ENCODE data around the gene MYO18A. TPM values are rescaled to one million over a fixed set of nuclear protein-coding genes. Genes with fewer than 3 reads are reported as not detected.

MYO18A gene
- total and polyA plus RNA-seq, 2 experiments from 2014 or later = 33.8 to 35.6 TPM

DNA sequence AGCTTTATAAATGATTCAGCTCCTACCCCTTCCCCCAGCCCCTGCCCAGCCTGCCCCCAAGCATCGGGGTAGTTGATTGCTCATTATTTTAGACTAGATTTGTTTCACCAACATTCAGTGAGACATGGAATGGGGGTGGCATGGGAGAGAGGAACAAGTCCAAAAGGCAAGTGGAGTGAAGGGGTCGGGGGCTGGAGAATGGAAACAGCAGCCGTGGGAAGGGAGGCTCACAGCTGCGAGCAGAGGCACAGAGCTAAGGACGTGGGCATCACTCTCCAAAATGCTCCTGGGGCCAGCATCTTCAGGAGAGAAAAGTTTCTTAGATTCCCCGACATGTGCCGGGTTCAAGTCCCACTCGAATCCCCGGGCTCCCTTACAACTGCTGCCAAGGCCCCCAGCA is 118.0 kb downstream of the MYO18A start:
- Histone ChIP-seq H3K4me2 (no peak overlapping the region), H3K4me1 (ENCODE audit: insufficient read depth) (no peaks in the 10 kb centered on the region), H3K9me2 (replicated peaks; ENCODE audit: insufficient read depth) (no peaks in the 10 kb centered on the region), H3K9me3 (ENCODE audit: low read depth) (no peaks in the 10 kb centered on the region), H2AFZ (no peak overlapping the region), H4K20me1 (ENCODE audit: insufficient read depth, poor library complexity, severe bottlenecking) (no peaks in the 10 kb centered on the region), H3K27ac (no peak overlapping the region), H3K36me3 (replicated peaks; ENCODE audit: insufficient read depth, low read depth) (no peaks in the 10 kb centered on the region), H3K4me3 (no peak overlapping the region), H3K27me3 (peaks cover under 1% of the 10 kb centered on the region), H3K79me2 (no peaks in the 10 kb centered on the region)
- WGBS (ENCODE audit: low lambda C conversion rate, missing lambda C conversion rate) = 94% methylated on average over 9 of the region's 9 CpGs
- TF ChIP-seq, protein P1, sequence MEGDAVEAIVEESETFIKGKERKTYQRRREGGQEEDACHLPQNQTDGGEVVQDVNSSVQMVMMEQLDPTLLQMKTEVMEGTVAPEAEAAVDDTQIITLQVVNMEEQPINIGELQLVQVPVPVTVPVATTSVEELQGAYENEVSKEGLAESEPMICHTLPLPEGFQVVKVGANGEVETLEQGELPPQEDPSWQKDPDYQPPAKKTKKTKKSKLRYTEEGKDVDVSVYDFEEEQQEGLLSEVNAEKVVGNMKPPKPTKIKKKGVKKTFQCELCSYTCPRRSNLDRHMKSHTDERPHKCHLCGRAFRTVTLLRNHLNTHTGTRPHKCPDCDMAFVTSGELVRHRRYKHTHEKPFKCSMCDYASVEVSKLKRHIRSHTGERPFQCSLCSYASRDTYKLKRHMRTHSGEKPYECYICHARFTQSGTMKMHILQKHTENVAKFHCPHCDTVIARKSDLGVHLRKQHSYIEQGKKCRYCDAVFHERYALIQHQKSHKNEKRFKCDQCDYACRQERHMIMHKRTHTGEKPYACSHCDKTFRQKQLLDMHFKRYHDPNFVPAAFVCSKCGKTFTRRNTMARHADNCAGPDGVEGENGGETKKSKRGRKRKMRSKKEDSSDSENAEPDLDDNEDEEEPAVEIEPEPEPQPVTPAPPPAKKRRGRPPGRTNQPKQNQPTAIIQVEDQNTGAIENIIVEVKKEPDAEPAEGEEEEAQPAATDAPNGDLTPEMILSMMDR (IDR thresholded peaks at IDR 0.05; ENCODE audit: poor library complexity) = no peak
- TF ChIP-seq EZH2 (IDR thresholded peaks at IDR 0.05; ENCODE audit: borderline replicate concordance) = no peak
- DNase-seq (ENCODE audit: low spot score) = no peak

DNA sequence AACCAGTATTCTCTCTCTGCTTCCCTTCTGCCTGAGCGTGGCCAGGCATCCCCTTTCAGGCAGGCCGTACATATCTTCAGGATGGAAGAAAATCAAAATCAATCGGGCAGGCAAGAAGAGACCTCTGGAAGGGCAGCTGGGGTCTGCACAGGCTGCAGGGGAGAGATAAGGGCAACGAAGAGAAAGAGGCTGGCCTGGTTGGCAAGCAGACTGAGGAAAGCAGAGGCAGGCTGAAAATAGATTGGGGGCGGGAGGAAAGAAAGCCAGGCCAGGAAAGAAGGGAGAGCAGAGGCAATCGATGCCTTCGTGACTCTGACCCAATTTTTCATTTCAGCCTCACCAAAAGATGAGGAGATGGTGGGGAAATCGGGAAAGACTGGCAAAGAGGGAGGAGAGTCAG is 119.2 kb downstream of the MYO18A start:
- DNase-seq (ENCODE audit: low spot score) = no peak
- 77% methylated on average over 8 of the region's 8 CpGs for WGBS (ENCODE audit: low lambda C conversion rate, missing lambda C conversion rate)
- Histone ChIP-seq H4K20me1 (ENCODE audit: insufficient read depth, poor library complexity, severe bottlenecking) (no peaks in the 10 kb centered on the region), H2AFZ (no peak overlapping the region), H3K9me2 (replicated peaks; ENCODE audit: insufficient read depth) (no peaks in the 10 kb centered on the region), H3K4me1 (ENCODE audit: insufficient read depth) (no peaks in the 10 kb centered on the region), H3K9me3 (ENCODE audit: low read depth) (no peaks in the 10 kb centered on the region), H3K27me3 (peaks cover 12% of the 10 kb centered on the region), H3K4me2 (no peak overlapping the region), H3K27ac (no peak overlapping the region), H3K36me3 (replicated peaks; ENCODE audit: insufficient read depth, low read depth) (no peaks in the 10 kb centered on the region), H3K79me2 (no peaks in the 10 kb centered on the region), H3K4me3 (no peak overlapping the region)
- TF ChIP-seq, protein P1 (IDR thresholded peaks at IDR 0.05; ENCODE audit: poor library complexity) = no peak
- TF ChIP-seq EZH2 (IDR thresholded peaks at IDR 0.05; ENCODE audit: borderline replicate concordance) = no peak
- no peak for TF ChIP-seq EZH2phosphoT487 (IDR thresholded peaks at IDR 0.05; ENCODE audit: low read depth, severe bottlenecking, unreplicated experiment)

DNA sequence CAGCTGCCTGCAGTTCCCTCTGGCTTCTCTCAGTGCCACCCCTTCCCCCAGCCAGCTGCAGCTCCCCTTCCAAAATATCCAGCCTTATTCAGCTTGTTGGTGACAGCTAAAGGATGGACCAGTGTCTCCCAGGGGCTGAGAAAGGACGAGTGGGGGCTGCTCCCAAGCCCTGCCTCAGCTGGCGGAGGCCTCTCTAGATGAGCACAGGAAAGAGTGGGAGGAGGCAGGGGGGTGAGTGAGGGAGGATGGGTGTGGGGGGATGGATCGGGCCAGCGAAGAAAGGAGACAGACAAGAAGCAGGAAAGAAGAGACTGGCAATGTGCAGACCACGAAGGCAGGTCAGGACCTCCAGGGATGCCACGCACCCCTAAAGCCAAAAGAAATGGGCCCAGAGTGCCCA is 119.7 kb downstream of the MYO18A start:
- H3K4me2 ChIP-seq = no peak overlapping the region
- H3K4me1 ChIP-seq (ENCODE audit: insufficient read depth) = no peaks in the 10 kb centered on the region
- H2AFZ ChIP-seq = no peak overlapping the region
- peaks cover 12% of the 10 kb centered on the region for H3K27me3 ChIP-seq
- WGBS (ENCODE audit: low lambda C conversion rate, missing lambda C conversion rate) = 61% methylated on average over 6 of the region's 6 CpGs
- no peaks in the 10 kb centered on the region for H3K79me2 ChIP-seq
- DNase-seq (ENCODE audit: low spot score) = no peak
- TF ChIP-seq, protein P1 (IDR thresholded peaks at IDR 0.05; ENCODE audit: poor library complexity) = no peak
- no peak for TF ChIP-seq EZH2phosphoT487 (IDR thresholded peaks at IDR 0.05; ENCODE audit: low read depth, severe bottlenecking, unreplicated experiment)
- no peak for TF ChIP-seq EZH2 (IDR thresholded peaks at IDR 0.05; ENCODE audit: borderline replicate concordance)
- no peak overlapping the region for H3K4me3 ChIP-seq
- no peaks in the 10 kb centered on the region for H3K9me2 ChIP-seq (replicated peaks; ENCODE audit: insufficient read depth)
- no peaks in the 10 kb centered on the region for H3K36me3 ChIP-seq (replicated peaks; ENCODE audit: insufficient read depth, low read depth)
- H3K9me3 ChIP-seq (ENCODE audit: low read depth) = no peaks in the 10 kb centered on the region
- H4K20me1 ChIP-seq (ENCODE audit: insufficient read depth, poor library complexity, severe bottlenecking) = no peaks in the 10 kb centered on the region
- H3K27ac ChIP-seq = no peak overlapping the region

DNA sequence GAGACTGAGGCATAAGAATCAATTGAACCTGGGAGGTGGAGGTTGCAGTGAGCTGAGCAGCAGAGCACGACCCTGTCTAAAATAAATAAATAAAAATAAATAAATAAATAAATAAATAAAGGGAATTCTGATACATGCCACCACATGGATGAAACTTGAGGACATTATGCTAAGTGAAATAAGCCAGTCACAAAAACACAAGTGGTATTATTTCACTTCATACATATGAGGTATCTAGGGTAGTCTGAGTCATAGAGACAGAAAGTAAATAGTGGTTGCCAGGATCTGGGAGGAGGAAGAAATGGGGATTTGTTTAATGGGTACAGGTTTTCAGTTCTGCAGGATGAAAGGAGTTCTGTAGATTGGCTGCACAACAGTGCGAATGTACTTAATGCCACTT is 120.9 kb downstream of the MYO18A start:
- Histone ChIP-seq H3K4me2 (no peak overlapping the region), H2AFZ (no peak overlapping the region), H3K4me1 (ENCODE audit: insufficient read depth) (no peaks in the 10 kb centered on the region), H3K9me2 (replicated peaks; ENCODE audit: insufficient read depth) (no peaks in the 10 kb centered on the region), H3K9me3 (ENCODE audit: low read depth) (no peaks in the 10 kb centered on the region), H3K27me3 (peaks cover 12% of the 10 kb centered on the region), H4K20me1 (ENCODE audit: insufficient read depth, poor library complexity, severe bottlenecking) (no peaks in the 10 kb centered on the region), H3K27ac (no peak overlapping the region), H3K36me3 (replicated peaks; ENCODE audit: insufficient read depth, low read depth) (no peaks in the 10 kb centered on the region), H3K4me3 (no peak overlapping the region), H3K79me2 (no peaks in the 10 kb centered on the region)
- WGBS (ENCODE audit: low lambda C conversion rate, missing lambda C conversion rate) = 80% methylated on average over 2 of the region's 2 CpGs
- peak; percentile 32 for DNase-seq (ENCODE audit: low spot score)
- TF ChIP-seq, protein P1 (IDR thresholded peaks at IDR 0.05; ENCODE audit: poor library complexity) = no peak
- TF ChIP-seq EZH2phosphoT487 (IDR thresholded peaks at IDR 0.05; ENCODE audit: low read depth, severe bottlenecking, unreplicated experiment) (no peak), EZH2 (IDR thresholded peaks at IDR 0.05; ENCODE audit: borderline replicate concordance) (no peak)
